ENCODE measurements around the gene CEBPE. TPM values are rescaled to one million over a fixed set of nuclear protein-coding genes. Genes with fewer than 3 reads are reported as not detected.

Gene CEBPE
- total RNA-seq, 6 experiments from 2014 or later, result not detected

DNA sequence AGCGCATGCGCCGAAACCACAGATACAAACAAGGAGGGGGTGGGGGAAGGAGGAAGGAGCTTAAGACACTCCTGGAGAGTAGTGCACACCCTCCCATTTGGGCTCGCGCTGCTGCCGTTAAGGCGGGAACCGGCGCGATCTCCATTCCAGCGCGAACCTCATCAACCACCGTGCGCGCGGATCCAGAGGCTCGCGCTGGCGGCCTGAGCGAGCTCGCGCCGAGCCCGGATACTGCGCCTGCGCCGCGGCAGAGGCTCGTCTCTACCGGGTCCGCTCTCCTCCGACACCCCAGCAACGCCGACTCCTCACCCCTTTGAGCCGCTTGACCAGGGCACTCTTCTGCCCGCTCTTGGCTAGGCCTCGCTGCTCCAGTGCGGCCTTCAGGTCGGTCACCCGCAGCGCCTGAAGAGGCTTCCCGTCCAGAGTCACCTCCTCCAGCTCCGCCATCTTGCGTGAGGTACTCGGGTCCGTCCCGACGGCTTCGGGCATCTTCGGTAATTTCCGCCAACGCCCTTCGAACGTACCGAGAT lies 24.3 kb downstream of the CEBPE start, which contains the start of gene ACIN1:
ACIN1 (minus strand) TSS at position 471 of the 530 bp plus-strand sequence; CDS start at position 447, 24 bp downstream.
- Mint-ChIP-seq H3K36me3 (ENCODE audit: low read depth) (peaks cover 24% of the 10 kb centered on the region), H3K27me3 (ENCODE audit: insufficient read depth) (no peaks in the 10 kb centered on the region), H3K4me1 (ENCODE audit: low read depth) (peaks cover 40% of the 10 kb centered on the region), H3K9me3 (no peaks in the 10 kb centered on the region), H3K4me3 (no peak within 1 kb of the TSS), H3K27ac (no peak within 1 kb of the TSS)
- TF ChIP-seq, protein P1, sequence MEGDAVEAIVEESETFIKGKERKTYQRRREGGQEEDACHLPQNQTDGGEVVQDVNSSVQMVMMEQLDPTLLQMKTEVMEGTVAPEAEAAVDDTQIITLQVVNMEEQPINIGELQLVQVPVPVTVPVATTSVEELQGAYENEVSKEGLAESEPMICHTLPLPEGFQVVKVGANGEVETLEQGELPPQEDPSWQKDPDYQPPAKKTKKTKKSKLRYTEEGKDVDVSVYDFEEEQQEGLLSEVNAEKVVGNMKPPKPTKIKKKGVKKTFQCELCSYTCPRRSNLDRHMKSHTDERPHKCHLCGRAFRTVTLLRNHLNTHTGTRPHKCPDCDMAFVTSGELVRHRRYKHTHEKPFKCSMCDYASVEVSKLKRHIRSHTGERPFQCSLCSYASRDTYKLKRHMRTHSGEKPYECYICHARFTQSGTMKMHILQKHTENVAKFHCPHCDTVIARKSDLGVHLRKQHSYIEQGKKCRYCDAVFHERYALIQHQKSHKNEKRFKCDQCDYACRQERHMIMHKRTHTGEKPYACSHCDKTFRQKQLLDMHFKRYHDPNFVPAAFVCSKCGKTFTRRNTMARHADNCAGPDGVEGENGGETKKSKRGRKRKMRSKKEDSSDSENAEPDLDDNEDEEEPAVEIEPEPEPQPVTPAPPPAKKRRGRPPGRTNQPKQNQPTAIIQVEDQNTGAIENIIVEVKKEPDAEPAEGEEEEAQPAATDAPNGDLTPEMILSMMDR (IDR thresholded peaks at IDR 0.05), result no peak; the same call in 1 of the 2 replicates
- DNase-seq, result peak; percentile 64

DNA sequence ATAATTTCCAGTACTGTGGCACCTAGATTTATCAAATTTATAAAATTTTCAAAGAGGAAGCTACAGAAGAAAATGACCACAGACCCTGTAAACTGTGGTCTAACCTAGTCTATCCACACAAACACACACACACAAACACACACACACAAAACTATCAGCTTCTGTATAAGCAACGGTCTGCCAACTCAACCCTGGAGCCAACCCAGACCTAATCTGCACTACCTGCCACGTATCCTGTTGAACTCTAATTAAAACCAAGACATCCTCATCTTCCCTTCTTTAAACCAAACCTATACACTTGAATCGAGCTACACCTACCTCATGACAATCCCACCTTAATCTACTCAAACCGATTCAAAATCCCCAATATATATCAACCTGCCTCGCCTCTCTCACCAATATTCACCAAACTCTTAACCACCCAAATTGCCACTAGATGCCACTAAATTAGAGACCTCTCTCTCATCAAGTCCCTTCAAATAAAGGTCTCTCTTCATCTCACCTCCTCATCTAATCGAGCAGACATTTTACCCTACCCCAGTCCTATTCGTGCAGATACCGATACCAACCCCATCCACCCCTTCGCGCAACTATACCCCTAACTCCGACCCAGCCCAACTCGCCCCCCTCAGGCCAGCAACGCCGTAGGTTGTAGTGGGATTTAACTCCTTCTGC lies 24.9 kb downstream of the CEBPE start:
- no peak overlapping the region for H3K4me3 Mint-ChIP-seq
- peaks cover 40% of the 10 kb centered on the region for H3K4me1 Mint-ChIP-seq (ENCODE audit: low read depth)
- H3K36me3 Mint-ChIP-seq (ENCODE audit: low read depth), result peaks cover 26% of the 10 kb centered on the region
- H3K27me3 Mint-ChIP-seq (ENCODE audit: insufficient read depth), result no peaks in the 10 kb centered on the region
- no peak overlapping the region for H3K27ac Mint-ChIP-seq
- TF ChIP-seq, protein P1 (IDR thresholded peaks at IDR 0.05), result peak; percentile 43
- DNase-seq, result no peak
- no peaks in the 10 kb centered on the region for H3K9me3 Mint-ChIP-seq

DNA sequence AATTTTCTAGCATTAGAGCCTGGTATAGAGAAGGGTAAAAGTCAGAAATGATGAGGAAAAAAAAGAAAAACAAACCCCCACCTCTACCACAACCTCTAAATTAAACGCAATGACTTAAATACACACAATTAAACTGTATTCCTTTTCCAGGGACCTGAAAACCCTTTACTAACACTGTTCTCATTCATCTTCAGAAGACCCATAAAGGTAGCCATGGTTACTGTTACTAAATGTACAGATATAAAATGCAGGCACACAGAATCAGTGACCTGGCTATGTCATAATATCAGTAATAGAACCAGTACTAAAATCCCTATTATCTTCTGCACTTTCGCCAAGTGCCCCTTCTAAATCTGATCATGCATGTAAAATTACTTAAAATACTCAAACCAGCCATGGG lies 25.5 kb downstream of the CEBPE start:
- Mint-ChIP-seq H3K36me3 (ENCODE audit: low read depth) (peaks cover 24% of the 10 kb centered on the region), H3K4me1 (ENCODE audit: low read depth) (peaks cover 40% of the 10 kb centered on the region), H3K27me3 (ENCODE audit: insufficient read depth) (no peaks in the 10 kb centered on the region), H3K4me3 (no peak overlapping the region), H3K27ac (peak overlapping the region; percentile 58), H3K9me3 (no peaks in the 10 kb centered on the region)
- TF ChIP-seq, protein P1 (IDR thresholded peaks at IDR 0.05), result no peak
- DNase-seq, result no peak

DNA sequence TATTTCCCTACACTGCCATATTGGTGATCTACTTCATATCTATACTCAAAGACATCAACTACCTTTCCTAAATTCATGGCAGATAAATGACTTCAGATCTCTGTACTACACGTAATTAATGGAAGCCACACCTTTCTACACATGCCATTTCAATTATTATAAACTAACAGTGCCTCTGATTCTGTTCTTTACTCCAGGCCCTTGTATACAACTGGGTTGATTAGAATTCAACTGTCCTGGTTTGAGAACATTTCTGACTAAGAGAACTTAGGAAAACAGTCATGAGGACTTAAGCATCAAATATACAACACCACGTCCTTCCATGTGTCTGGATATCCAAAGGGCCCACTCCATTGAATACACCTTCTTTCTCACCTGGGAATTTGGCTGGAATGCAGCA lies 26.0 kb downstream of the CEBPE start:
- Mint-ChIP-seq H3K4me3 (no peak overlapping the region), H3K9me3 (no peaks in the 10 kb centered on the region), H3K27me3 (ENCODE audit: insufficient read depth) (no peaks in the 10 kb centered on the region), H3K4me1 (ENCODE audit: low read depth) (peaks cover 40% of the 10 kb centered on the region), H3K36me3 (ENCODE audit: low read depth) (peaks cover 24% of the 10 kb centered on the region), H3K27ac (peak overlapping the region; percentile 58)
- no peak for DNase-seq
- TF ChIP-seq, protein P1 (IDR thresholded peaks at IDR 0.05), result no peak

DNA sequence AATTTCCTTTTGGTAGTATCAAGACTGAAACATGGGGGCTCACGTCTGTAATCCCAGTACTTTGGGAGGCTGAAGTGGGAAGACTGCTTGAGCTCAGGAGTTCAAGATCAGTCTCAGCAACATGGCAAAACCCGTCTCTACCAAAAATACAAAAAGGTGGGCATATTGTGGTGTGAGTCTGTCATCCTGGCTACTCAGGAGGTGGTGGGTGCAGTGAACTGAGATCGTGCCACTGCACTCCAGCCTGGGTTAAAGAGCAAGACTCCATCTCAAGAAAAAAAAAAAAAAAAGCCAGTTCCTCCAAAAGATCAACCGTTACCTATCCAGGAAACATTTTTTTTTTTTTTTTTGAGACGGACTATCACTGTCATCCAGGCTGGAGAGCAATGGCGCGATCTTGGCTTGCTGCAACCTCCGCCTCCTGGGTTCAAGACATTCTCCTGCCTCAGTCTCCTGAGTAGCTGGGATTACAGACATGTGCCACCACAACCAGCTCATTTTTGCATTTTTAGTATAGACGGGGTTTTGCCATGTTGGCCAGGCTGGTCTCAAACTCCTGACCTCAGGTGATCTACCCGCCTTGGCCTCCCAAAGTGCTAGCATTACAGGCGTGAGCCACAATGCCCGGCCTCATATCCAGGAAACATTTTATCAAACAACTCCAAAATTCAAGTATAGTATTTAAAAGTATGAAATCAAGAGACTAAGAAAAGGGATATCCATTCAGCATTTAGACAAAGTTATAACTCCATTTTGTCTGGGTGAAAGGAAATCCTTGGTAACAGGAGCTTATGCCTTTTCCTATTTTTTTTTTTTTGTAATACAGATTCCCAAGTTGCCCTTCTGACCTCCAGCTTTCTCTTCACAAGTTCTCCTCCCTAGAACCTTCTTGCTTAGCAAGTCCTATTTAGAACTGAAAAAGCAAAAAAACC lies 27.5 kb downstream of the CEBPE start:
- Mint-ChIP-seq H3K4me3 (0 out of 2 replicates have a peak overlapping the region, but pooled peaks have one; percentile 49), H3K36me3 (ENCODE audit: low read depth) (peaks cover 36% of the 10 kb centered on the region), H3K9me3 (no peaks in the 10 kb centered on the region), H3K4me1 (ENCODE audit: low read depth) (peaks cover 39% of the 10 kb centered on the region), H3K27me3 (ENCODE audit: insufficient read depth) (no peaks in the 10 kb centered on the region), H3K27ac (peak overlapping the region; percentile 19; the same call in 1 of the 2 replicates)
- TF ChIP-seq, protein P1 (IDR thresholded peaks at IDR 0.05), result no peak
- DNase-seq, result no peak

Measured in HFFc6 (cell line).